Coronary artery (tissue), 2 donors: ENCODE results near the gene CCDC192.

ENCODE experiments used
- DNase-seq: peaks from one replicate; pipeline ENCODE4 v3.0.0-alpha.2; 2017; ENCODE audit warnings: low spot score
- H3K27ac ChIP-seq, 2 donors: fragments of 200-600 bp; sonication (generic); one replicate each; pipeline ENCODE4 v1.5.1; 2016 to 2019
- H3K4me3 ChIP-seq: fragments of 200-600 bp; sonication (generic); 2 replicates; pipeline ENCODE4 v1.5.1; 2016; ENCODE audit warnings: mild to moderate bottlenecking, moderate library complexity
- TF ChIP-seq, protein P1 (sequence below): fragments of 200-600 bp; sonication (generic); IDR thresholded peaks from one replicate; pipeline ENCODE4 v1.5.1; 2019; ENCODE audit warnings: antibody characterized with exemption

Gene CCDC192

GRCh38 chr5:127685662-127686061 is 17.5 kb upstream of the CCDC192 start:
- H3K27ac ChIP-seq, result no peak overlapping the region
- no peak overlapping the region for H3K4me3 ChIP-seq
- no peak for DNase-seq
- TF ChIP-seq, protein P1, sequence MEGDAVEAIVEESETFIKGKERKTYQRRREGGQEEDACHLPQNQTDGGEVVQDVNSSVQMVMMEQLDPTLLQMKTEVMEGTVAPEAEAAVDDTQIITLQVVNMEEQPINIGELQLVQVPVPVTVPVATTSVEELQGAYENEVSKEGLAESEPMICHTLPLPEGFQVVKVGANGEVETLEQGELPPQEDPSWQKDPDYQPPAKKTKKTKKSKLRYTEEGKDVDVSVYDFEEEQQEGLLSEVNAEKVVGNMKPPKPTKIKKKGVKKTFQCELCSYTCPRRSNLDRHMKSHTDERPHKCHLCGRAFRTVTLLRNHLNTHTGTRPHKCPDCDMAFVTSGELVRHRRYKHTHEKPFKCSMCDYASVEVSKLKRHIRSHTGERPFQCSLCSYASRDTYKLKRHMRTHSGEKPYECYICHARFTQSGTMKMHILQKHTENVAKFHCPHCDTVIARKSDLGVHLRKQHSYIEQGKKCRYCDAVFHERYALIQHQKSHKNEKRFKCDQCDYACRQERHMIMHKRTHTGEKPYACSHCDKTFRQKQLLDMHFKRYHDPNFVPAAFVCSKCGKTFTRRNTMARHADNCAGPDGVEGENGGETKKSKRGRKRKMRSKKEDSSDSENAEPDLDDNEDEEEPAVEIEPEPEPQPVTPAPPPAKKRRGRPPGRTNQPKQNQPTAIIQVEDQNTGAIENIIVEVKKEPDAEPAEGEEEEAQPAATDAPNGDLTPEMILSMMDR, result no peak

DNA sequence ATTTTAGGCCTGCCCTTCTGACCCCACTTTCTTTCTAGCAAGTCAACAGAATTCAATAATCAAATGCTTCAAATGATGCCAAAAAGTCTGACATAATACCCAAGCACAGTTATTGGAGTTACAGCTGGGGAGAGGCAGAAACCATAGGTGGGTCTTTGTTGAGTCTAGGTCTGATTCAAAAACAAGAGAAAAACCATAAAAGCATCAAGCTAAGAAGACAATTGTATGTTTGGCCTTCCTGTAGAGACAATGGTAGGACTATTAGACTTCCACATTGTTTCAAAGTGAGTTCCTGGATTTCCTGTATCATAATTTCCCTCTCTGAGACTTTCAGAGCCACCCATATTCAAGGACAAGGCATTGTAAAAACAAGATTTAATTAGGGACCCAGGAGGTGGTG is 16.8 kb upstream of the CCDC192 start:
- H3K27ac ChIP-seq, result no peak overlapping the region
- DNase-seq, result no peak
- TF ChIP-seq, protein P1, result no peak
- H3K4me3 ChIP-seq, result no peak overlapping the region

GRCh38 chr5:127694518-127695171 is 8.5 kb upstream of the CCDC192 start:
- H3K27ac ChIP-seq, result no peak overlapping the region
- no peak overlapping the region for H3K4me3 ChIP-seq
- DNase-seq, result no peak
- TF ChIP-seq, protein P1, result no peak

DNA sequence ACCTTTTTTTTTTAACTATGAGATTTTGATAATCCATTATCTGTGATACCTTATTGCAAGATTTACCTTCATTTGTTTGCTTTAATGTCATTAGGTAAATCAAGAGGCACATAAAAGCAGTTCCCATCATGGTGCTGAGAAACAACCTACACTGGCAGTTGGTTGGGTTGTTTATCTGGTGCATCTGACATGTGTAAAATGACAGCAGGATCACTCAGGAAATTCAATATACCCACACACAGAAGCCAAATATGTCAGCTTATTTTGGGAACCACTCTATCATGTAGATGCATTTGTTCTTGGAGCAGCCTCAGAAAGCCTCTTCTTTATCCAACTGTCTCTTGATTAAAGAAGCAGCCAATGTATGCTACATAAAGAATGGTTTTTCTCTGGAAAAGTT is 7.8 kb upstream of the CCDC192 start:
- TF ChIP-seq, protein P1, result no peak
- H3K4me3 ChIP-seq, result no peak overlapping the region
- H3K27ac ChIP-seq, result no peak overlapping the region
- DNase-seq, result no peak

DNA sequence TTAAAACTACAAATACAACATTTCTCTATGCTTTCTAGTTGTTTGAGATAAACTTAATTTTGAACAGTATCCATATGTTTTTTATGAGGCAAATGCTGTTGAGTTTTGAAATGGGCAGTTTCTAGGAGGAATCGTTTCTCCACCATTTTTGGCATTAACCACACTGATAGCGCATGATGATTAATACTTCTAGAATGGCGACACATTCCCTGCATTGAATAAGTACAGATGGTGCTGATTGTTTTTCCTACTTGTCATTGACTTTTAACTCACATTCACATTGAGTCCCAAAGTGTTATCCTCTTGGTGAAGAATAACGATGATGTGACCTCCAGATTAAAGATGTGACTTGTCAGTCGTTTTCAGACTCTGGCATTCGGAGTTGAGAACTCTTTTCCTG is 6.5 kb upstream of the CCDC192 start:
- TF ChIP-seq, protein P1, result no peak
- DNase-seq, result no peak
- Histone ChIP-seq H3K27ac (no peak overlapping the region), H3K4me3 (no peak overlapping the region)

GRCh38 chr5:127697894-127698600 is 5.1 kb upstream of the CCDC192 start:
- no peak overlapping the region for H3K4me3 ChIP-seq
- H3K27ac ChIP-seq, result no peak overlapping the region
- TF ChIP-seq, protein P1, result no peak
- DNase-seq, result no peak

DNA sequence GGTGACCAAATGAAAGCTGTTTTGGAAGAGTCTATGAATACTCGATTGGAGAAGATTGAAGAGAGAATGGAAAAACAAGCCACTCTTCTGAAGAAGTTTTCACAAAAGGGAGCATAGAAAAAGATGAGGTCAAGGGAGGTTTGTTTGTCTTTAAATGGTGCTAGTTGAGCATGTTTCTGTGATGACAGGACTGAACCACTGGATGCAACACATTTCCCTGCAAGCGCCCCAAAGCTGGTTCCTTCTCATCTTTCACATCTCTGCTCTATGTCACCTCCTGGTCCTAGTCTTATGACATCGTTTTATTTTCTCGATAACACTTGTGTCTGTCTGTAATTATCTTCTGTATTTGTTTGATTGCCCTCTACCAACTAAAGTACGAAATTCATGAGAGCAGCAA is 3.8 kb upstream of the CCDC192 start:
- H3K27ac ChIP-seq, result no peak overlapping the region
- no peak overlapping the region for H3K4me3 ChIP-seq
- TF ChIP-seq, protein P1, result no peak
- DNase-seq, result no peak
